A549 (cell line): ENCODE data around the gene SERINC5. TPM values are rescaled to one million over a fixed set of nuclear protein-coding genes. Genes with fewer than 3 reads are reported as not detected.
"Not testable (repeated sequence)": the region's sequence is repeated elsewhere in the genome, so short reads cannot be mapped to it uniquely, and the experiment has no call there.

Experiments
- ATAC-seq, 2 experiments: fragments of 200-7000 bp in 1 of 2; fragments of >200 bp in 1 of 2; cut with Nextera tagmentation in 1 of 2; cut with Tn5 transposase in 1 of 2; 3 replicates each; pipeline versions ENCODE4 v1.8.0 to v1.9.1; 2018 to 2020; ENCODE audit warnings: mild to moderate bottlenecking in 1 of 2, moderate library complexity in 1 of 2
- CTCF ChIA-PET: fragments of 300-600 bp; sonication (Branson Sonifier 250); formaldehyde crosslinking; extraction: SDS; loops from one replicate; lab custom pipeline; 2021; ENCODE audit warnings: antibody characterized with exemption, inconsistent platforms; lab: Yijun Ruan, JAX
- POLR2A ChIA-PET: fragments of 350-600 bp; formaldehyde crosslinking; extraction: SDS; loops from one replicate; lab custom pipeline; 2021; ENCODE audit warnings: antibody characterized with exemption, inconsistent platforms; lab: Yijun Ruan, JAX
- DNase-seq, 2 experiments: peaks; one replicate each; pipeline versions ENCODE4 v3.0.0 to v3.0.0-alpha.2; 2011 to 2016; ENCODE audit warnings: low read depth in 1 of 2, low spot score in 1 of 2
- FAIRE-seq: peaks from 2 replicates; lab custom pipeline; 2011; peaks lifted over from hg19 to GRCh38; lab: Jason Lieb, UNC
- H3K27ac ChIP-seq, 2 experiments: fragments of >200 bp; sonication (Bioruptor Twin); formaldehyde crosslinking; 3 replicates each; pipeline ENCODE4 v1.5.1; 2016 to 2017
- H3K4me1 ChIP-seq: fragments of >200 bp; sonication (Bioruptor Twin); formaldehyde crosslinking; 3 replicates; pipeline ENCODE4 v1.6.1; 2016
- H3K4me2 ChIP-seq: fragments of >200 bp; sonication (Bioruptor Twin); formaldehyde crosslinking; 3 replicates; pipeline ENCODE4 v1.6.1; 2016
- H3K4me3 ChIP-seq: fragments of >200 bp; sonication (Bioruptor Twin); formaldehyde crosslinking; 3 replicates; pipeline ENCODE4 v1.5.1; 2016
- H3K9me3 ChIP-seq: fragments of >200 bp; sonication (Bioruptor Twin); formaldehyde crosslinking; 3 replicates; pipeline ENCODE4 v1.6.1; 2016
- BHLHE40 ChIP-seq: IDR thresholded peaks from 2 replicates; pipeline ENCODE4 v1.6.1; 2012; ENCODE audit warnings: low read depth, low read length, inconsistent platforms
- CEBPB ChIP-seq, 2 experiments: fragments of >200 bp in 1 of 2; sonication (Bioruptor Twin) in 1 of 2; formaldehyde crosslinking in 1 of 2; IDR thresholded peaks; 2 replicates each; pipeline ENCODE4 v1.6.1; 2012 to 2016
- EHF ChIP-seq: fragments of 250-450 bp; sonication (Bioruptor Pico); IDR thresholded peaks from 2 replicates; pipeline ENCODE4 v1.5.0; 2020; ENCODE audit warnings: mild to moderate bottlenecking
- HEYL ChIP-seq: fragments of 250-450 bp; sonication (Bioruptor Pico); IDR thresholded peaks from 2 replicates; pipeline ENCODE4 v1.8.0; 2021; ENCODE audit warnings: mild to moderate bottlenecking, moderate library complexity
- HOXA7 ChIP-seq: fragments of 250-450 bp; sonication (Bioruptor Pico); IDR thresholded peaks from 2 replicates; pipeline ENCODE4 v1.5.0; 2020; ENCODE audit warnings: mild to moderate bottlenecking, moderate library complexity
- JUN ChIP-seq, 2 experiments: fragments of >200 bp; sonication (Bioruptor Twin); formaldehyde crosslinking; IDR thresholded peaks; 2 replicates in 1 of 2; 3 replicates in 1 of 2; pipeline ENCODE4 v1.6.1; 2016 to 2017
- KDM5A ChIP-seq: fragments of 200-600 bp; sonication (generic); IDR thresholded peaks from 2 replicates; pipeline ENCODE4 v1.6.1; 2016; ENCODE audit warnings: antibody characterized with exemption, mild to moderate bottlenecking
- MAFK ChIP-seq: fragments of 450-650 bp; IDR thresholded peaks from 2 replicates; pipeline ENCODE4 v1.6.1; 2014; ENCODE audit not compliant: partially characterized antibody
- RARB ChIP-seq: fragments of 250-450 bp; sonication (Bioruptor Pico); IDR thresholded peaks from 2 replicates; pipeline ENCODE4 v1.8.0; 2021; ENCODE audit warnings: mild to moderate bottlenecking, moderate library complexity
- RCOR1 ChIP-seq: fragments of 150-350 bp; IDR thresholded peaks from 2 replicates; pipeline ENCODE4 v1.6.1; 2014; ENCODE audit warnings: antibody characterized with exemption, low read length, low read depth
- RNF2 ChIP-seq: fragments of 200-600 bp; sonication (generic); IDR thresholded peaks from 2 replicates; pipeline ENCODE4 v1.6.1; 2016; ENCODE audit warnings: low read depth, mild to moderate bottlenecking, antibody characterized with exemption, moderate library complexity, borderline replicate concordance
- TP53 ChIP-seq: fragments of 250-450 bp; sonication (Bioruptor Pico); IDR thresholded peaks from 2 replicates; pipeline ENCODE4 v1.5.0; 2021; ENCODE audit warnings: mild to moderate bottlenecking, moderate library complexity
- ZNF302 ChIP-seq: fragments of 250-450 bp; sonication (Bioruptor Pico); IDR thresholded peaks from 2 replicates; pipeline ENCODE4 v1.9.0; 2021; ENCODE audit warnings: inconsistent platforms, mild to moderate bottlenecking, moderate library complexity
- WGBS: methylation state at CpG from one replicate; pipeline ENCODE4 v1.1.6; 2017; ENCODE audit errors: missing lambda C conversion rate; 5-methylcytosine and 5-hydroxymethylcytosine counted together
- polyA plus RNA-seq, 4 experiments: library from polyadenylated mRNA; depleted of rRNA in 3 of 4; stranded (reverse); fragments of >200 nt; fragmentation: RNase III in 1 of 4; extraction: RNeasy Plus Mini Kit Qiagen cat#74134 plus additional on column Dnase treatment in 1 of 4; gene quantifications; 2 replicates in 3 of 4; 3 replicates in 1 of 4; pipeline ENCODE4 v1.2.3, GENCODE V29; 2011 to 2017
- TF ChIP-seq, protein P1 (sequence below): fragments of >200 bp; sonication (Bioruptor Twin); formaldehyde crosslinking; IDR thresholded peaks from 3 replicates; pipeline ENCODE4 v1.5.1; 2016
- TF ChIP-seq, protein P2 (sequence below): fragments of >200 bp; sonication (Bioruptor Twin); formaldehyde crosslinking; IDR thresholded peaks from 3 replicates; pipeline ENCODE4 v1.6.1; 2016
- TF ChIP-seq, protein P3 (sequence below): fragments of 200-600 bp; sonication (generic); IDR thresholded peaks from 2 replicates; pipeline ENCODE4 v1.6.1; 2016; ENCODE audit warnings: antibody characterized with exemption, mild to moderate bottlenecking, moderate library complexity

The SERINC5 gene
- polyA plus RNA-seq, 2 of the 4 experiments (the other 2 are of a cell fraction): 7.0 to 13.4 TPM

DNA sequence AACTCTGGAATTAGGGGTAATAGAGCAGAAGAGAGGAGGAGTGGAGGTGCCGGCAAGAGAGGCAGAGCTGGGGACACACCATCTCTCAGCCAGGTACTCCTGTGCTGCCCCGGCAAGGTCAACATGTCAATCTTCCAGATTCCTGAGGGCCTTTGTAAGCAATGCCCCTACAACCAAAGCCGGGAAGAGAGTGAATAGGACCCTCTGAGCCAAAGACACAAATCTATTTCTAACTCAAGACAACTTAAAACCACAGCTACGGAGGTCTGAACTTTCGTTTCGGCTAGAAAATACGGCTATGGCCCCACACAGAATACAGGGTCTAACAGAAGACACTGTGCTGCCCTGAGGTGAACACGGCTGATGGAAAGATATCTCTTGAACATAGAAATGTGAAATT is 66.6 kb downstream of the SERINC5 start:
- H3K27ac ChIP-seq: no peak overlapping the region
- ATAC-seq: no peak

DNA sequence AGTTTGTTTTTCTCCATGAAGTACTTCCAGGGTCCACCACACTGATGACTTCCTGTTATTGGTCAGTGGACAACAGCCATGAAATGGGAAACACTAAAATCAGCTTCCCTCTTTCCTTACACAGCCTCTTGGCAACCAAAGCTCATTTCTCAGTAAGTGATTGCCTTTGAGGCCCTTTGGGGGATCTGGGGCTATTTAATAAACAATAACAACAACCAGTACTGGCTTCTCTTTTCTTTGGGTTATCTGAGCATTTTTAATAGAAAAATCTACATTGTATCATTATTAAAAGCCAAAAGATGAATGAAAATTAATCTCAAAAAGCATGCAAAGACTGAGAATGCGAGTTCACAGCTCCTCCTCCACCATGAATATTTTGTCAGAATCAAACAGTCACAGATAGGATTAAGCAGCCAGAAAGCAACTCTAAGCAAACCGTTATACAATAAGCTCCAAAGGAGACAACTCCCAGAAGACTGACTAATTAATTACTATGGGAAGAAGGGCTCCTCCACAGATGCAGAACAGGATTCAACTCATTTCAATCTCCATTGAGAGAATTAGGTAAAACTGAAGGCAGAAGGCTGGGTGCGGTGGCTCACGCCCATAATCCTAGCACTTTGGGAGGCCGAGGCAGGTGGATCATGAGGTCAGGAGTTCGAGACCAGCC is 68.3 kb downstream of the SERINC5 start:
- no peak overlapping the region for H3K4me2 ChIP-seq
- peaks cover 53% of the 10 kb centered on the region for H3K4me1 ChIP-seq
- no peak for ATAC-seq
- FAIRE-seq: no peak
- no peak overlapping the region for H3K4me3 ChIP-seq
- no peaks in the 10 kb centered on the region for H3K9me3 ChIP-seq
- 92% methylated on average over 6 of the region's 6 CpGs for WGBS
- H3K27ac ChIP-seq: peak overlapping the region in 1 of 2 experiments; percentile 56; a peak in 2 of 6 replicates
- ChIA-PET POLR2A (no interaction called here), CTCF (no interaction called here)
- TF ChIP-seq EHF: no peak
- no peak for TF ChIP-seq RNF2
- TF ChIP-seq, protein P1, sequence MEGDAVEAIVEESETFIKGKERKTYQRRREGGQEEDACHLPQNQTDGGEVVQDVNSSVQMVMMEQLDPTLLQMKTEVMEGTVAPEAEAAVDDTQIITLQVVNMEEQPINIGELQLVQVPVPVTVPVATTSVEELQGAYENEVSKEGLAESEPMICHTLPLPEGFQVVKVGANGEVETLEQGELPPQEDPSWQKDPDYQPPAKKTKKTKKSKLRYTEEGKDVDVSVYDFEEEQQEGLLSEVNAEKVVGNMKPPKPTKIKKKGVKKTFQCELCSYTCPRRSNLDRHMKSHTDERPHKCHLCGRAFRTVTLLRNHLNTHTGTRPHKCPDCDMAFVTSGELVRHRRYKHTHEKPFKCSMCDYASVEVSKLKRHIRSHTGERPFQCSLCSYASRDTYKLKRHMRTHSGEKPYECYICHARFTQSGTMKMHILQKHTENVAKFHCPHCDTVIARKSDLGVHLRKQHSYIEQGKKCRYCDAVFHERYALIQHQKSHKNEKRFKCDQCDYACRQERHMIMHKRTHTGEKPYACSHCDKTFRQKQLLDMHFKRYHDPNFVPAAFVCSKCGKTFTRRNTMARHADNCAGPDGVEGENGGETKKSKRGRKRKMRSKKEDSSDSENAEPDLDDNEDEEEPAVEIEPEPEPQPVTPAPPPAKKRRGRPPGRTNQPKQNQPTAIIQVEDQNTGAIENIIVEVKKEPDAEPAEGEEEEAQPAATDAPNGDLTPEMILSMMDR: no peak
- no peak for TF ChIP-seq KDM5A
- no peak for TF ChIP-seq MAFK
- TF ChIP-seq, protein P2, sequence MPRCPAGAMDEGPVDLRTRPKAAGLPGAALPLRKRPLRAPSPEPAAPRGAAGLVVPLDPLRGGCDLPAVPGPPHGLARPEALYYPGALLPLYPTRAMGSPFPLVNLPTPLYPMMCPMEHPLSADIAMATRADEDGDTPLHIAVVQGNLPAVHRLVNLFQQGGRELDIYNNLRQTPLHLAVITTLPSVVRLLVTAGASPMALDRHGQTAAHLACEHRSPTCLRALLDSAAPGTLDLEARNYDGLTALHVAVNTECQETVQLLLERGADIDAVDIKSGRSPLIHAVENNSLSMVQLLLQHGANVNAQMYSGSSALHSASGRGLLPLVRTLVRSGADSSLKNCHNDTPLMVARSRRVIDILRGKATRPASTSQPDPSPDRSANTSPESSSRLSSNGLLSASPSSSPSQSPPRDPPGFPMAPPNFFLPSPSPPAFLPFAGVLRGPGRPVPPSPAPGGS: no peak
- TF ChIP-seq TP53: no peak
- no peak for TF ChIP-seq RCOR1
- no peak for TF ChIP-seq HEYL (CRISPR knock-in tag)
- TF ChIP-seq RARB (CRISPR knock-in tag): no peak
- TF ChIP-seq, protein P3, sequence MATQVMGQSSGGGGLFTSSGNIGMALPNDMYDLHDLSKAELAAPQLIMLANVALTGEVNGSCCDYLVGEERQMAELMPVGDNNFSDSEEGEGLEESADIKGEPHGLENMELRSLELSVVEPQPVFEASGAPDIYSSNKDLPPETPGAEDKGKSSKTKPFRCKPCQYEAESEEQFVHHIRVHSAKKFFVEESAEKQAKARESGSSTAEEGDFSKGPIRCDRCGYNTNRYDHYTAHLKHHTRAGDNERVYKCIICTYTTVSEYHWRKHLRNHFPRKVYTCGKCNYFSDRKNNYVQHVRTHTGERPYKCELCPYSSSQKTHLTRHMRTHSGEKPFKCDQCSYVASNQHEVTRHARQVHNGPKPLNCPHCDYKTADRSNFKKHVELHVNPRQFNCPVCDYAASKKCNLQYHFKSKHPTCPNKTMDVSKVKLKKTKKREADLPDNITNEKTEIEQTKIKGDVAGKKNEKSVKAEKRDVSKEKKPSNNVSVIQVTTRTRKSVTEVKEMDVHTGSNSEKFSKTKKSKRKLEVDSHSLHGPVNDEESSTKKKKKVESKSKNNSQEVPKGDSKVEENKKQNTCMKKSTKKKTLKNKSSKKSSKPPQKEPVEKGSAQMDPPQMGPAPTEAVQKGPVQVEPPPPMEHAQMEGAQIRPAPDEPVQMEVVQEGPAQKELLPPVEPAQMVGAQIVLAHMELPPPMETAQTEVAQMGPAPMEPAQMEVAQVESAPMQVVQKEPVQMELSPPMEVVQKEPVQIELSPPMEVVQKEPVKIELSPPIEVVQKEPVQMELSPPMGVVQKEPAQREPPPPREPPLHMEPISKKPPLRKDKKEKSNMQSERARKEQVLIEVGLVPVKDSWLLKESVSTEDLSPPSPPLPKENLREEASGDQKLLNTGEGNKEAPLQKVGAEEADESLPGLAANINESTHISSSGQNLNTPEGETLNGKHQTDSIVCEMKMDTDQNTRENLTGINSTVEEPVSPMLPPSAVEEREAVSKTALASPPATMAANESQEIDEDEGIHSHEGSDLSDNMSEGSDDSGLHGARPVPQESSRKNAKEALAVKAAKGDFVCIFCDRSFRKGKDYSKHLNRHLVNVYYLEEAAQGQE: no peak
- TF ChIP-seq ZNF302 (CRISPR knock-in tag): no peak
- TF ChIP-seq BHLHE40: no peak
- no peak for TF ChIP-seq JUN (IDR thresholded peaks at IDR 0.05)
- no peak for TF ChIP-seq CEBPB (IDR thresholded peaks at IDR 0.05)
- no peak for DNase-seq

More for the DNA sequence above, 66.6 kb downstream of the SERINC5 start:
- H3K9me3 ChIP-seq: no peaks in the 10 kb centered on the region
- WGBS: 91% methylated on average over 8 of the region's 8 CpGs
- TF ChIP-seq RCOR1 (no peak), BHLHE40 (no peak), HOXA7 (CRISPR knock-in tag) (no peak)
- no peak overlapping the region for H3K4me3 ChIP-seq
- peaks cover 41% of the 10 kb centered on the region for H3K4me1 ChIP-seq
- CTCF ChIA-PET: interaction anchor here (0.9 kb wide), 1 partner anchor 106 kb away, joined by 3 read pairs; no protein-coding TSS in a partner anchor
- no peak overlapping the region for H3K4me2 ChIP-seq
- FAIRE-seq (no peak), DNase-seq (no peak)
- POLR2A ChIA-PET: no interaction called here

DNA sequence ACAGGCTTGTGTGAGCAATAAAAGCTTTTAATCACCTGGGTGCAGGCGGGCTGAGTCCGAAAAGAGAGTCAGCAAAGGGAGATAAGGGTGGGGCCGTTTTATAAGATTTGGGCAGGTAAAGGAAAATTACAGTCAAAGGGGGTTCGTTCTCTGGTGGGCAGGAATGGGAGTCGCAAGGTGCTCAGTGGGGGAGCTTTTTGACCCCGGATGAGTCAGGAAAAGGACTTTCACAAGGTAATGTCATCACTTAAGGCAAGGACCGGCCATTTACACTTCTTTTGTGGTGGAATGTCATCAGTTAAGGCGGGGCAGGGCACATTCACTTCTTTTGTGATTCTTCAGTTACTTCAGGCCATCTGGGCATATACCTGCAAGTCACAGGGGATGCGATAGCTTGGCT is 70.3 kb downstream of the SERINC5 start:
- FAIRE-seq, POLR2A ChIA-PET, ATAC-seq, DNase-seq, H3K4me3 ChIP-seq, H3K9me3 ChIP-seq: not testable (repeated sequence)
- CTCF ChIA-PET: interaction anchor here (1.1 to 1.5 kb wide), 2 partner anchors 94 to 102 kb away, joined by 4 to 7 read pairs; no protein-coding TSS in a partner anchor
- Histone ChIP-seq H3K27ac (peak overlapping the region; percentile 52 to 80), H3K4me2 (peak overlapping the region; percentile 67; the same call in 1 of the 3 replicates), H3K4me1 (peaks cover 68% of the 10 kb centered on the region)
- WGBS: 78% methylated on average over 9 of the region's 9 CpGs
